NCI-H1048 (cell line): ENCODE results near the gene NOP53.
"Not testable (repeated sequence)": the region's sequence is repeated elsewhere in the genome, so short reads cannot be mapped to it uniquely, and the experiment has no call there.

Source experiments
- DNase-seq: peaks from one replicate; lab custom pipeline; 2025; lab: John Stamatoyannopoulos, UW

The NOP53 gene

GRCh38 chr19:47718415-47719046 lies 26.8 kb upstream of the NOP53 start:
- not testable (repeated sequence) for DNase-seq

- DNase-seq: no peak
These were observed 26.1 kb upstream of the NOP53 start for GRCh38 chr19:47719047-47719859.

DNA sequence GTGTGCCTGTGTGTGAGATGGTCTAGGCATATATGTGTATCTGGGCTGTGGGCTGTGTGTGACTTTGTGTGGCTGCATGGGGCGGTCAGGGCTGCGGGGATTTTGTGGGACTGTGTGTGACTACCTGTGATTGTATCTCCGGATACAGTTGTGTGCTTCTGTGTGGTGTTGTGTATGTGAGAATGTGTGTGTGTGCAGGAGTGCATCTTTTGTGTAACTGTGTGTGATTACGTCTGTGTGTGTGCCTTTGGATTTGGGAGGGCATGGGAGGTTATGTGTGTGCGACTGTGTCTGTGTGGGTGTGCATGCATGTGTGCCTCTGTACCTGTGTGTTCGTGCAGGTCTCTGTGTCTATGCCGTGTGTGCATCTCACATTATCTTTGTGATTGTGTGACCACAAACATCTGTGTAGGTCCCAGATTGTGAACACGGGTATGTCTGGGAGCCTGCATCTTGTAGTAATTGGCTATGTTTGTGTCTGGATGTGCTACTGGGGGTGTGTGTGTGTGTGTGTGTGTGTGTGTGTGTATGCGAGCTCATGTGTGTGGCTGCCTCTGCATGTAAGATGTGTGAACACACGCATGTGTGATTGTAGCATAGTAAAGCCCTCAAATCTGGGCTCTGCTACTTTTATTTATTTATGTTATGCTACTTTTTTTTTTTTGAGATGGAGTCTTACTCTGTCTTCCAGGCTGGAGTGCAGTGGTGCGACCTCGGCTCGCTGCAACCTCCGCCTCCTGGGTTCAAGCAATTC lies 24.5 kb upstream of the NOP53 start:
- DNase-seq: no peak

DNA sequence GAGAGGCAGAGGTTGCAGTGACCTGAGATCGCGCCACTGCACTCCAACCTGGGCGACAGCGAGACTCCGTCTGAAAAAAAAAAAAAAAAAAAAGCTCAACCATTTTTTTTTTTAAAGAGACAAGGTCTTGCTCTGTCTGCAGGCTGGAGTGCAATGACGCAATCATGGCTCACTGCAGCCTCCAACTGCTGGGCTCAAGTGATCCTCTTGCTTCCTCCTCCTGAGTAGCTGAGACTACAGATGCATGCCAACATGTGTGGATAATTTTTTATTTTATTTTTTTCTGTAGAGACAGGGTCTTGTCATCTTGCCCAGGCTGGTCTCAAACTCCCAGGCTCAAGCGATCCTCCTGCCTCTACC lies 21.8 kb upstream of the NOP53 start:
- no peak for DNase-seq

GRCh38 chr19:47725759-47726401 lies 19.5 kb upstream of the NOP53 start:
- no peak for DNase-seq

DNA sequence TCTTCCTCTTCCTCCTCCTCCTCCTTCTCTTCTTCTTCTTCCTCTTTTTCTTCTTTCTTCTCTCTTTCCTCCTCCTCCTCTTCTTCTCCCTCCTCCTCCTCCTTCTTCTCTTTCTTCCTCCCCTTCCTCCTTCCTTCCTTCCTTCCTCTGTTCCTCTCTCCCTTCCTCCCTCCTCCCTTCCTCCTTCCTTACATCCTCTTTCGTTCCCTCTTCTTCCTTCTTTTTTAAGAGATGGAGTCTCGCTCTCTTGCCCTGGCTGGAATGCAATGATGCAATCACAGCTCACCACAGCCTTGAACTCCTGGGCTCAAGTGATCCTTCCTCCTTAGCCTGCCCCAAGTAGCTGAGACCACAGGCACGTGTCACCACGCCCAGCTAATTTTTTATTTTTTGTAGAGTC lies 18.9 kb upstream of the NOP53 start:
- DNase-seq: no peak

- not testable (repeated sequence) for DNase-seq
These were observed 17.1 kb upstream of the NOP53 start for GRCh38 chr19:47728295-47728694.

- no peak for DNase-seq
These were observed 15.9 kb upstream of the NOP53 start for GRCh38 chr19:47729468-47729798.

- DNase-seq: peak; percentile 66
These were observed 15.4 kb upstream of the NOP53 start for GRCh38 chr19:47729799-47730520.

GRCh38 chr19:47730521-47730889 lies 14.8 kb upstream of the NOP53 start:
- DNase-seq: no peak

DNA sequence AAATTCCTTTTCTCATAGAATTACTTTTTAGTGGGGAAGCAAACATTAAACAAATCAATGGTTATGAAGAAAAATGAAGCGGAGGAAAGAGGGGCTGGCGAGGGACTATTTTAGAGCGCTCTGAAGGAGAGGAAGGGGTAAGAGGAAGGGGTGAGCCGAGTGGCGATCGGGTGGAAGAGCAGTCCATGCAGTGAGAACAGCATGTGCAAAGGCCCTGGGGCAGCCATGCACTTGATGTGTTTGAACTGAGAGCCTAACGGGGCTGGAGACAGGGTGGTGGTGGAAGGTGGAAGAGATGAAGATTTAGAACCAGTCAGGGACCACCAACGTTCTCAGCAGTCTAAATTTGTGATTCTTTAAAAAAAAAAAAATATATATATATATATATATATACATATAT lies 14.4 kb upstream of the NOP53 start:
- DNase-seq: no peak

GRCh38 chr19:47735131-47735530 lies 10.2 kb upstream of the NOP53 start:
- no peak for DNase-seq

DNA sequence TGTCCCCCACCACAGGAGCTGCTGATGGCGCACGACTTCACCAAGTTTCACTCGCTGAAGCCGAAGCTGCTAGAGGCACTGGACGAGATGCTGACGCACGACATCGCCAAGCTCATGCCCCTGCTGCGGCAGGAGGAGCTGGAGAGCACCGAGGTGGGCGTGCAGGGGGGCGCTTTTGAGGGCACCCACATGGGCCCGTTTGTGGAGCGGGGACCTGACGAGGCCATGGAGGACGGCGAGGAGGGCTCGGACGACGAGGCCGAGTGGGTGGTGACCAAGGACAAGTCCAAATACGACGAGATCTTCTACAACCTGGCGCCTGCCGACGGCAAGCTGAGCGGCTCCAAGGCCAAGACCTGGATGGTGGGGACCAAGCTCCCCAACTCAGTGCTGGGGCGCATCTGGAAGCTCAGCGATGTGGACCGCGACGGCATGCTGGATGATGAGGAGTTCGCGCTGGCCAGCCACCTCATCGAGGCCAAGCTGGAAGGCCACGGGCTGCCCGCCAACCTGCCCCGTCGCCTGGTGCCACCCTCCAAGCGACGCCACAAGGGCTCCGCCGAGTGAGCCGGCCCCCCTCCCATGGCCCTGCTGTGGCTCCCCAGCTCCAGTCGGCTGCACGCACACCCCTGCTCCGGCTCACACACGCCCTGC lies 4.4 kb upstream of the NOP53 start:
- no peak for DNase-seq

DNA sequence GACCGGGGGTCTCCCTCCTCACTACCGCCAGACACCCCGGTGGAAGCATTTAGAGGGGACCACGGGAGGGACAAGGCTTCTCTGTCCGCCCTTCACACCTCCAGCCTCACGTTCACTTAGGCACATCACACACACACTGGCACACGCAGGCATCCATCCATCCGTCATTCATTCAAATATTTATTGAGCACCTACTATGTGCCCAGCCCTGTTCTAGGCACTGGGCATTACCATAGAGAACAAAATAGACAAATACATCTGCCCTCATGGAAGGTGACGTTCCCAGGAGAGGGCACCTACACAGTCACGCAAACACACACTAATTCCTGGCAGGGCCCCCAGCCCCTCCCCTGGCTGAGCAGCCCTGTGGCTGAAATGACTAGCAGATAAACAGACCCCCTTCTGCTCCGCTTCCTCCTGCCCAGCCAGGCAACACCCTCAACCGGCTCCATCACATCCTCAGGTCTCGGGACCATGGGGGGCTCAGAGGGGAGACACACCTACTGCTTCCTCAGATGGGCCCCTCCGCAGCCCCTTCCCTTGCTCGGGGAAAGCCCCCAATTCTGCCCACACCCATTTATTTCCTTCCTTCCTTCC lies 3.7 kb upstream of the NOP53 start:
- no peak for DNase-seq

DNA sequence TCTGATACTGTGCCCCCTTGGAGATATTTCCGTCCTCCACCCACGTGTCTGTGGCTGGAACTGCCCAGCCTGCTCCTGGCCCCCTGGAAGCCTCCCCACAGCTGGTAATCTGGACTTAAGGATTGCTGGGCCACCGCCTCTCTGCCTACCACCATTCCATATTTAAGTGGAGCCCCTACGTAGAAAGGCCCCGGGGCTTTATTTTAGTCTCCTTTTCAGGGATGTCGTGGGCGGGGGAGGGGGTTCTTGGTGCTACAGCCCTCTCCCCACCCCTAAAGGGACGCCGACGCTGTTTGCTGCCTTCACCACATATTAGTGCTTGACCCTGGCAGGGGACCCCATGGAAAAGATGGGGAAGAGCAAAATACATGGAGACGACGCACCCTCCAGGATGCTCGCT lies 2.7 kb upstream of the NOP53 start:
- DNase-seq: no peak

- DNase-seq: not testable (repeated sequence)
These were observed 783 bp downstream of the NOP53 start for GRCh38 chr19:47746129-47746528.

DNA sequence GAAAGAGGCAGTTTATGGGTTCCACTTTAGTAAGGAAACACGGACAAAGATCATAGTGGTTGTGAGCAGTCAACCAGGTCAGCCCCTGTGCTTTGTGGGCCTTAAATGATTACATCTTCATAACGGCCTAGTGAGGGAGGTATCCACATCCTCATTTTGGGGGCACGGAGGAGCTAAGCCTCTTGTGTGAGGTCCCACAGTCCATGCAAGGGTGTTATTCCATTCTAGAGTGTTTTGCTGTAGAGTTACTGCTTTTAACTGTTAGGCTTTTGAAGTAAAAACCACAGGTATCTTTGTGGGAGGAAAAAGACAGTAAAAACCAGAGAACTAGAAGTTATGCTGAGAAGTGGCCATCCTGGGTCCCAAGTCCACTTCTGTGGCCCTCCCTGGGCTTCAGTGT lies 4.0 kb downstream of the NOP53 start:
- DNase-seq: no peak

DNA sequence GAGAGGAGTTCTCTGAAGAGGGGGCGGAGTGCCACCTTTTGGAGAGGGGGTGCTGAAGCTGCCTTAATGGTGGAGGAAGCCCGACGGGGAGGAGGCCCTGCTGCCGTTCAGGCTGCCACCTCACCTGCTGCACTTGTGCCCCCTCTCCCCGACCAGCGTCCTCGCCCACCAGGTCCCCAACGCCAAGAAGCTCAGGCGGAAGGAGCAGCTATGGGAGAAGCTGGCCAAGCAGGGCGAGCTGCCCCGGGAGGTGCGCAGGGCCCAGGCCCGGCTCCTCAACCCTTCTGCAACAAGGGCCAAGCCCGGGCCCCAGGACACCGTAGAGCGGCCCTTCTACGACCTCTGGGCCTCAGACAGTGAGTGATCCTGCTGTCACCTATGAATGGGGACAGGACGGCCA lies 5.4 kb downstream of the NOP53 start:
- no peak for DNase-seq

DNA sequence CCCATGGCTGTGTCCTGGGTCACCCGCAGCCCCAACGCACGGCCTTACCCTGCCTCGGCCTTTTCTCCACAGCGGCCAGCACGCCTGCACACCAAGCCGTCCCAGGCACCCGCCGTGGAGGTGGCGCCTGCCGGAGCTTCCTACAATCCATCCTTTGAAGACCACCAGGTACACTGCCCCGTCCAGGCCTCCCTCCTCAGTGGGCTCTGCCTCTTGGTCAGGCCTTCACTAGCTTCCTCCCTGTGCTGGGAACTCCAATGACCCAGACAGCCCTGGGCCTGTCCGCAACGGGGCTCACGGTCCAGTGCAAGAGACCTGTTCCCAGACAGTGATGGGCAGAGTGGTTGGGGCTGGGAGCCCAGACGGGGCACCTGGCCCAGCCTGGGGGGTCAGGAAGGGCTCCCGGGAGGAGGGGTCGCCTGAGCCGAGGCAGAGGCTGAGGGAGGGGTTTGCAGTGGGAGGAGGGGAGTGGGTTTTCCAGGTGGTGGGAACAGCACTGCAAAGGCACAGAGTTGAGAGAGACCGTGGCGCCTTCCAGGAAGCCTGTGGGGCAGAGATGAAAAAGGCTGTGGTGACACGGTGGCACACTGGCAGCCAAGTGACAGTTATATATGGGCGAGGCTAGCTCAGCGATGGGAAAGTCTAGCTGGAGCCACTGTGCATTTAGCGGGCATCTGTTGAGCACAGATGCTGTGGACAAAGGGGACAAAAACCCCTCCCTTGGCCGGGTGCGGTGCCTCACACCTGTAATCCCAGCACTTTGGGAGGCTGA lies 7.3 kb downstream of the NOP53 start:
- DNase-seq: no peak
